ENCODE results near the gene NELL1. TPM values are rescaled to one million over a fixed set of nuclear protein-coding genes. Genes with fewer than 3 reads are reported as not detected.

Gene NELL1
- total RNA-seq: not detected in 2 replicates

DNA sequence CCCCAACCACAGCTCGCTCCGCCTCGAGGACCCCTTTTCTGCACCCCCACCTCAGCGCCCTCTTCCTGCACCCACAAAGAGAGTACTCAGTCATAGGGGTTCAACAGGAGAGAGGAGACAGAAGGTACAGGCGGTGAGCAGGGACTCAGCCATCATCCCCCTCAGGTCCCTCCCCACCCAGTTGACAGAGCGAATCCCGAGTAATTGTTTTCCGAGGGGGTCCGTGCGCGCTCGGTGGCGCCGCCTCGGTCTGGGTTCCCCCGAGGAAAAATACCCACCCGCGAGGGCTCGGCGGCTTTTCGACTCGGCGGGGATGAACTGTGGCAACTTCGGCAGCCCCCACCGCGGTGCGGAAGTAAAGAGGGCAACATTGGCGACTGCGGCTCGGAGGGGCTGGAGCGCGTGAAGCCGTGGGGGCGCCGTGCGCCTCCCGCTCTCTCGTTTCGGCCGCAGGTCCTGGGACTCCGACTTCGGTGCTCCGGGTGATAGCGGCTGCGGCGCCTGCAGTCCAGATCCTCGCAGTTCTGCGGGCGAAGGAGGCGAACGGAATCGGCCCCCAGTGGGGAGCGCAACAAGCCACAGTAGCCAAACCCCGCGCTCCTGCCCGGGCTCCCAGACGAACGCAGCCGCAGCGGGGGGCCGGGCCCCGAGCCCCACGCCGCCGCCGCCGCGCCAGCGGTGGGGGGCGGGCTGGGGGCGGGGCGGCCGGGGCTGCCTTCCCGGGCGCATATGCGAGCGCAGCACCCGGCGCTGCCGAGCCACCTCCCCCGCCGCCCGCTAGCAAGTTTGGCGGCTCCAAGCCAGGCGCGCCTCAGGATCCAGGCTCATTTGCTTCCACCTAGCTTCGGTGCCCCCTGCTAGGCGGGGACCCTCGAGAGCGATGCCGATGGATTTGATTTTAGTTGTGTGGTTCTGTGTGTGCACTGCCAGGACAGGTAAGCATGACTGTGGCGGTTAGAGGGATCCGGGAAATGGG, at the start of gene NELL1:
NELL1 (plus strand) TSS at position 743 of the 976 bp plus-strand sequence.

Other genes starting within 250 kb of the NELL1 start
- gene SLC6A5, start 70.0 kb upstream of the NELL1 start, total RNA-seq: not detected in 2 replicates

Data from cardiac ventricle fibroblast (primary cell).